ENCODE results near the gene NUMB. TPM values are rescaled to one million over a fixed set of nuclear protein-coding genes. Genes with fewer than 3 reads are reported as not detected.

Gene NUMB
- total and polyA plus RNA-seq, 12 donors: 18.9 to 42.6 (median 32.0) TPM

- H3K36me3 ChIP-seq: peaks cover 0 to 44% (median 10%) of the 10 kb centered on the region in 9 donors
- no peak for ATAC-seq
- intact Hi-C loops (cut with DNase I): loop anchor here in 1 of 10 donors (5.0 kb wide), 1 partner anchor 43 kb away; the partner anchor contains the start of gene ACOT1
- H3K27me3 ChIP-seq: no peaks in the 10 kb centered on the region
- H3K4me3 ChIP-seq: no peak overlapping the region
- H3K27ac ChIP-seq: no peak overlapping the region
- 97% methylated on average over 2 of the region's 2 CpGs for WGBS, 2 donors
- TF ChIP-seq CTCF (IDR thresholded peaks at IDR 0.05): no peak
- no peaks in the 10 kb centered on the region for H3K9me3 ChIP-seq
- peaks cover 9 to 39% (median 26%) of the 10 kb centered on the region in 9 donors for H3K4me1 ChIP-seq
- DNase-seq: no peak
These were observed 36.2 kb upstream of the NUMB start for GRCh38 chr14:73494593-73494992.

DNA sequence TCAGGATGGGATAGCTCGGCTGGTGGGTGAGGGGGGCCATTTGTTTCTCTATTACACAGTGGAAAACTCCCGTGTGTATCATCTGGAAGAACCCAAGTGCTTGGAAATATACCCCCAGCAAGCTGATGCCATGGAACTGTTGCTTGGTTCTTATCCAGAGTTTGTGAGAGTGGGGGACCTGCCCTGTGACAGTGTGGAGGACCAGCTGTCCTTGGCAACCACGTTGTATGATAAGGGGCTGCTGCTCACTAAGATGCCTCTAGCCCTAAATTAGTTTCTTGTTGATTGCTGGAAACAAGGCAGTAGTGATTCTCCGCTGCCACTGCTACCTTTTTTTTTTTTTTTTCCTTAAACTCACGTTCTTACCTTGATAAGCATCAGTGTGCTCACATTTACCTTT is 34.3 kb upstream of the NUMB start:
- H3K27ac ChIP-seq: no peak overlapping the region
- ATAC-seq (peak in 1 of 8 donors; percentile 59), DNase-seq (no peak)
- peaks cover 0 to 28% (median 4%) of the 10 kb centered on the region in 9 donors for H3K36me3 ChIP-seq
- no peaks in the 10 kb centered on the region for H3K27me3 ChIP-seq
- no peaks in the 10 kb centered on the region for H3K9me3 ChIP-seq
- intact Hi-C loops (cut with DNase I): loop anchor here in 1 of 10 donors (5.0 kb wide), 1 partner anchor 45 kb away; the partner anchor contains the start of gene ACOT1
- peak overlapping the region in 6 of 10 donors; percentile 61 to 82 (median 76) for H3K4me3 ChIP-seq
- 27 to 60% methylated on average over 5 of the region's 5 CpGs for whole genome bisulfite sequencing, 2 donors
- H3K4me1 ChIP-seq: peaks cover 9 to 44% (median 26%) of the 10 kb centered on the region in 9 donors
- no peak for TF ChIP-seq CTCF (IDR thresholded peaks at IDR 0.05)

DNA sequence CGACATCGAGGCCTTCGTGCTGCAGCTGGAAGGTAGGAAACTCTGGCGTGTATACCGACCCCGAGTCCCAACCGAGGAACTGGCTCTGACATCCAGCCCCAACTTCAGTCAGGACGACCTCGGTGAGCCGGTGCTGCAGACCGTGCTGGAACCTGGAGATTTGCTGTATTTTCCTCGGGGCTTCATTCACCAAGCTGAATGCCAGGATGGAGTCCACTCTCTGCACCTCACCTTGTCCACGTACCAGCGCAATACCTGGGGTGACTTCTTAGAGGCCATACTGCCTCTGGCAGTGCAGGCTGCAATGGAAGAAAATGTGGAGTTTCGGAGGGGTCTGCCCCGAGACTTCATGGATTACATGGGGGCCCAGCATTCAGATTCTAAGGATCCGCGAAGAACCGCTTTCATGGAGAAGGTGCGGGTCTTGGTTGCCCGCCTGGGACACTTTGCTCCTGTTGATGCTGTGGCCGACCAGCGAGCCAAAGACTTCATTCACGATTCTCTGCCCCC is 33.8 kb upstream of the NUMB start:
- Histone ChIP-seq H3K27ac (peak overlapping the region in 4 of 10 donors; percentile 77 to 92 (median 86)), H3K27me3 (no peaks in the 10 kb centered on the region), H3K36me3 (peaks cover 0 to 24% (median 4%) of the 10 kb centered on the region in 9 donors), H3K4me3 (peak overlapping the region in 9 of 10 donors; percentile 59 to 84 (median 77)), H3K4me1 (peaks cover 9 to 44% (median 26%) of the 10 kb centered on the region in 9 donors), H3K9me3 (no peaks in the 10 kb centered on the region)
- 49 to 62% methylated on average over 24 of the region's 24 CpGs for WGBS, 2 donors
- TF ChIP-seq CTCF (IDR thresholded peaks at IDR 0.05): no peak
- DNase-seq (no peak), ATAC-seq (peak in 3 of 8 donors; percentile 0 to 5 (median 2))
- intact Hi-C loops (cut with DNase I): loop anchor here in 1 of 10 donors (5.0 kb wide), 1 partner anchor 45 kb away; the partner anchor contains the start of gene ACOT1

DNA sequence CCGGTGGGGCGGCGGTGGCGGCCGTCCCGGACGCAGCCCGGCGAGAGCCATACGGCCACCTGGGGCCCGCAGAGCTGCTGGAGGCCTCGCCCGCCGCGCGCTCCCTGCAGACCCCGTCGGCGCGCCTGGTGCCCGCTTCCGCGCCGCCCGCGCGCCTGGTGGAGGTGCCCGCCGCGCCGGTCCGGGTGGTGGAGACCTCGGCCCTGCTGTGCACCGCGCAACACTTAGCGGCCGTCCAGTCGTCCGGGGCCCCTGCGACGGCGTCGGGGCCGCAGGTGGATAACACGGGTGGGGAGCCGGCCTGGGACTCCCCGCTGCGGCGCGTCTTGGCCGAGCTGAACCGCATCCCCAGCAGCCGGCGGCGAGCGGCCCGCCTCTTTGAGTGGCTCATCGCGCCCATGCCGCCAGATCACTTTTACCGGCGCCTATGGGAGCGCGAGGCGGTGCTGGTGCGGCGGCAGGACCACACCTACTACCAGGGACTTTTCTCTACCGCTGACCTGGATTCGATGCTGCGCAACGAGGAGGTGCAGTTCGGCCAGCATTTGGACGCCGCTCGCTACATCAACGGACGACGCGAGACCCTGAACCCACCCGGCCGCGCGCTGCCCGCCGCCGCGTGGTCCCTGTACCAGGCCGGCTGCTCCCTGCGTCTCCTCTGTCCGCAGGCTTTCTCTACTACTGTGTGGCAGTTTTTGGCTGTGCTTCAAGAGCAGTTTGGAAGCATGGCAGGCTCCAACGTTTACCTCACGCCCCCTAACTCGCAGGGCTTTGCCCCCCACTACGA is 33.1 kb upstream of the NUMB start:
- no peaks in the 10 kb centered on the region for H3K9me3 ChIP-seq
- ATAC-seq (peak; percentile 39 to 79 (median 51)), DNase-seq (peak; percentile 23 to 59)
- H3K27ac ChIP-seq: peak overlapping the region; percentile 4 to 92 (median 87)
- TF ChIP-seq CTCF (IDR thresholded peaks at IDR 0.05): no peak
- 1 to 2% methylated on average over 94 of the region's 94 CpGs for WGBS, 2 donors
- peak overlapping the region; percentile 59 to 84 (median 76) for H3K4me3 ChIP-seq
- H3K4me1 ChIP-seq: peaks cover 9 to 44% (median 26%) of the 10 kb centered on the region in 9 donors
- H3K36me3 ChIP-seq: peaks cover 0 to 24% (median 4%) of the 10 kb centered on the region in 9 donors
- H3K27me3 ChIP-seq: no peaks in the 10 kb centered on the region
- intact Hi-C loops (cut with DNase I): loop anchor here in 1 of 10 donors (5.0 kb wide), 1 partner anchor 46 kb away; the partner anchor contains the start of gene ACOT1

All from heart right ventricle (tissue), 16 donors.